Endothelial cell (in vitro differentiated cells): ENCODE measurements around the gene FBH1. TPM values are rescaled to one million over a fixed set of nuclear protein-coding genes. Genes with fewer than 3 reads are reported as not detected.

ENCODE experiments used
- DNase-seq: peaks from one replicate; pipeline ENCODE4 v3.0.0; 2021; ENCODE audit warnings: low spot score
- H3K27ac Mint-ChIP-seq: one replicate; pipeline ENCODE4 v1.8.0; 2021; ENCODE audit warnings: mixed read lengths, inconsistent platforms; ENCODE audit not compliant: unreplicated experiment
- H3K27me3 Mint-ChIP-seq: one replicate; pipeline ENCODE4 v1.8.0; 2021; ENCODE audit warnings: mild to moderate bottlenecking, moderate library complexity, mixed read lengths, inconsistent platforms; ENCODE audit not compliant: unreplicated experiment
- H3K36me3 Mint-ChIP-seq: one replicate; pipeline ENCODE4 v1.8.0; 2021; ENCODE audit warnings: mild to moderate bottlenecking, low read depth, mixed read lengths, inconsistent platforms; ENCODE audit not compliant: unreplicated experiment
- H3K4me1 Mint-ChIP-seq: one replicate; pipeline ENCODE4 v1.8.0; 2021; ENCODE audit warnings: mild to moderate bottlenecking, mixed read lengths, inconsistent platforms; ENCODE audit not compliant: unreplicated experiment
- H3K4me3 Mint-ChIP-seq: one replicate; pipeline ENCODE4 v1.8.0; 2021; ENCODE audit warnings: mild to moderate bottlenecking, mixed read lengths, inconsistent platforms; ENCODE audit not compliant: unreplicated experiment
- H3K9me3 Mint-ChIP-seq: one replicate; pipeline ENCODE4 v1.8.0; 2021; ENCODE audit warnings: mixed read lengths, inconsistent platforms; ENCODE audit not compliant: unreplicated experiment
- CTCF ChIP-seq: fragments of 200-600 bp; sonication (generic); IDR thresholded peaks from one replicate; pipeline ENCODE4 v1.5.0; 2021; ENCODE audit warnings: antibody characterized with exemption; ENCODE audit not compliant: unreplicated experiment
- total RNA-seq: library from RNA; stranded (reverse); fragmentation: NEBNext Ultra II Directional; extraction: Animal tissue kit (Norgen Biotek cat#: 25700); gene quantifications from one replicate; pipeline ENCODE4 v1.2.1, GENCODE V29; 2021; ENCODE audit not compliant: unreplicated experiment

The FBH1 gene
- total RNA-seq, 1 donor from 2014 or later, result 95.2 TPM

- no peak for DNase-seq
- peaks cover 10% of the 10 kb centered on the region for H3K36me3 Mint-ChIP-seq
- no peak overlapping the region for H3K27ac Mint-ChIP-seq
- no peak for TF ChIP-seq CTCF
- H3K9me3 Mint-ChIP-seq, result no peaks in the 10 kb centered on the region
- H3K4me1 Mint-ChIP-seq, result peaks cover 4% of the 10 kb centered on the region
- no peak overlapping the region for H3K4me3 Mint-ChIP-seq
- H3K27me3 Mint-ChIP-seq, result no peaks in the 10 kb centered on the region
Measured at GRCh38 chr10:5882961-5883360, 7.1 kb upstream of the FBH1 start.

- Mint-ChIP-seq H3K4me1 (peaks cover 13% of the 10 kb centered on the region), H3K9me3 (no peaks in the 10 kb centered on the region), H3K36me3 (peaks cover 15% of the 10 kb centered on the region), H3K27me3 (peaks cover 4% of the 10 kb centered on the region), H3K4me3 (peak overlapping the region; percentile 33), H3K27ac (no peak overlapping the region)
- DNase-seq, result no peak
- no peak for TF ChIP-seq CTCF
Measured at GRCh38 chr10:5885619-5886018, 4.4 kb upstream of the FBH1 start.

GRCh38 chr10:5887029-5887428 is 3.0 kb upstream of the FBH1 start:
- no peak overlapping the region for H3K4me3 Mint-ChIP-seq
- DNase-seq, result no peak

GRCh38 chr10:5887641-5888040 is 2.4 kb upstream of the FBH1 start:
- Mint-ChIP-seq H3K27ac (no peak overlapping the region), H3K27me3 (peaks cover 6% of the 10 kb centered on the region), H3K4me3 (peak overlapping the region; percentile 97), H3K36me3 (peaks cover 16% of the 10 kb centered on the region), H3K4me1 (peaks cover 30% of the 10 kb centered on the region), H3K9me3 (no peaks in the 10 kb centered on the region)
- no peak for TF ChIP-seq CTCF
- DNase-seq, result no peak

More at GRCh38 chr10:5887029-5887428, 3.0 kb upstream of the FBH1 start:
- peaks cover 25% of the 10 kb centered on the region for H3K4me1 Mint-ChIP-seq
- peaks cover 17% of the 10 kb centered on the region for H3K36me3 Mint-ChIP-seq
- H3K27ac Mint-ChIP-seq, result no peak overlapping the region
- H3K9me3 Mint-ChIP-seq, result no peaks in the 10 kb centered on the region
- peaks cover 6% of the 10 kb centered on the region for H3K27me3 Mint-ChIP-seq
- no peak for TF ChIP-seq CTCF

GRCh38 chr10:5888351-5888750 is 1.7 kb upstream of the FBH1 start:
- DNase-seq, result no peak
- Mint-ChIP-seq H3K27ac (peak overlapping the region; percentile 70), H3K4me3 (peak overlapping the region; percentile 97), H3K27me3 (peaks cover 6% of the 10 kb centered on the region), H3K4me1 (peaks cover 37% of the 10 kb centered on the region), H3K9me3 (no peaks in the 10 kb centered on the region), H3K36me3 (peaks cover 16% of the 10 kb centered on the region)
- no peak for TF ChIP-seq CTCF
